H7 (cell line): ENCODE results near the gene KRT80. TPM values are rescaled to one million over a fixed set of nuclear protein-coding genes. Genes with fewer than 3 reads are reported as not detected.

ENCODE experiments used
- DNase-seq: peaks from one replicate; pipeline ENCODE4 v3.0.0; 2012
- H3K27me3 ChIP-seq: 2 replicates; pipeline ENCODE4 v1.6.0; 2011; ENCODE audit warnings: mild to moderate bottlenecking, low read length; ENCODE audit not compliant: control insufficient read depth, insufficient read depth
- H3K36me3 ChIP-seq: replicated peaks from 2 replicates; pipeline ENCODE4 v1.5.1; 2011; ENCODE audit warnings: low read length; ENCODE audit not compliant: control insufficient read depth, insufficient read depth
- H3K4me3 ChIP-seq: 2 replicates; pipeline ENCODE4 v1.5.1; 2011; ENCODE audit warnings: low read depth, mild to moderate bottlenecking, control low read depth, low read length, moderate library complexity; ENCODE audit not compliant: insufficient read depth
- total RNA-seq: library from RNA; depleted of rRNA; stranded (reverse); fragments of >200 nt; shearing (Covaris generic); gene quantifications from 2 replicates; pipeline ENCODE4 v1.2.3, GENCODE V29; 2014

The KRT80 gene
- total RNA-seq, 1 experiment from 2014 or later: not detected

- DNase-seq: no peak
- Histone ChIP-seq H3K36me3 (no peaks in the 10 kb centered on the region), H3K27me3 (no peaks in the 10 kb centered on the region), H3K4me3 (no peak overlapping the region)
Measured at GRCh38 chr12:52146089-52146821, 45.6 kb downstream of the KRT80 start.

GRCh38 chr12:52145228-52146088 is 46.4 kb downstream of the KRT80 start:
- no peaks in the 10 kb centered on the region for H3K27me3 ChIP-seq
- no peaks in the 10 kb centered on the region for H3K36me3 ChIP-seq
- peak; percentile 77 for DNase-seq
- no peak overlapping the region for H3K4me3 ChIP-seq

GRCh38 chr12:52144512-52145227 is 47.1 kb downstream of the KRT80 start:
- Histone ChIP-seq H3K36me3 (no peaks in the 10 kb centered on the region), H3K27me3 (no peaks in the 10 kb centered on the region), H3K4me3 (no peak overlapping the region)
- DNase-seq: peak; percentile 44

GRCh38 chr12:52142431-52142830 is 49.4 kb downstream of the KRT80 start:
- DNase-seq: no peak
- Histone ChIP-seq H3K4me3 (no peak overlapping the region), H3K27me3 (no peaks in the 10 kb centered on the region), H3K36me3 (no peaks in the 10 kb centered on the region)

GRCh38 chr12:52141875-52142274 is 49.9 kb downstream of the KRT80 start:
- H3K36me3 ChIP-seq: no peaks in the 10 kb centered on the region
- DNase-seq: no peak
- H3K4me3 ChIP-seq: no peak overlapping the region
- H3K27me3 ChIP-seq: no peaks in the 10 kb centered on the region

GRCh38 chr12:52141306-52141705 is 50.5 kb downstream of the KRT80 start:
- H3K4me3 ChIP-seq: no peak overlapping the region
- no peaks in the 10 kb centered on the region for H3K36me3 ChIP-seq
- no peaks in the 10 kb centered on the region for H3K27me3 ChIP-seq
- DNase-seq: peak; percentile 75

GRCh38 chr12:52139579-52140062 is 52.2 kb downstream of the KRT80 start:
- Histone ChIP-seq H3K27me3 (no peaks in the 10 kb centered on the region), H3K4me3 (no peak overlapping the region), H3K36me3 (no peaks in the 10 kb centered on the region)
- DNase-seq: peak; percentile 95

- H3K4me3 ChIP-seq: no peak overlapping the region
- H3K36me3 ChIP-seq: no peaks in the 10 kb centered on the region
- DNase-seq: no peak
- H3K27me3 ChIP-seq: no peaks in the 10 kb centered on the region
Measured at GRCh38 chr12:52139147-52139546, 52.7 kb downstream of the KRT80 start.

GRCh38 chr12:52137746-52138145 is 54.1 kb downstream of the KRT80 start:
- H3K27me3 ChIP-seq: no peaks in the 10 kb centered on the region
- no peak for DNase-seq
- no peaks in the 10 kb centered on the region for H3K36me3 ChIP-seq
- no peak overlapping the region for H3K4me3 ChIP-seq

- DNase-seq: no peak
- Histone ChIP-seq H3K27me3 (no peaks in the 10 kb centered on the region), H3K4me3 (no peak overlapping the region), H3K36me3 (no peaks in the 10 kb centered on the region)
Measured at GRCh38 chr12:52132754-52133161, 59.1 kb downstream of the KRT80 start.

- Histone ChIP-seq H3K36me3 (no peaks in the 10 kb centered on the region), H3K27me3 (no peaks in the 10 kb centered on the region), H3K4me3 (no peak overlapping the region)
- peak; percentile 63 for DNase-seq
Measured at GRCh38 chr12:52130711-52131110, 61.1 kb downstream of the KRT80 start.

- no peaks in the 10 kb centered on the region for H3K27me3 ChIP-seq
- no peak overlapping the region for H3K4me3 ChIP-seq
- no peaks in the 10 kb centered on the region for H3K36me3 ChIP-seq
- no peak for DNase-seq
Measured at GRCh38 chr12:52127683-52128450, 63.9 kb downstream of the KRT80 start.

- Histone ChIP-seq H3K36me3 (no peaks in the 10 kb centered on the region), H3K4me3 (no peak overlapping the region), H3K27me3 (no peaks in the 10 kb centered on the region)
- peak; percentile 21 for DNase-seq
Measured at GRCh38 chr12:52126605-52127578, 64.9 kb downstream of the KRT80 start.
